PC-3 (cell line): ENCODE results near the gene PPP1R2. TPM values are rescaled to one million over a fixed set of nuclear protein-coding genes. Genes with fewer than 3 reads are reported as not detected.

Source experiments
- ATAC-seq: fragments of 200-7000 bp; cut with Tn5 transposase; 2 replicates; pipeline ENCODE4 v1.9.1; 2020; ENCODE audit warnings: mild to moderate bottlenecking, moderate library complexity
- BruUV-seq: library from RNA; stranded (reverse); fragments of 400-500 nt; replicated peaks from 2 replicates; lab custom pipeline; 2021; lab: Mats Ljungman, UMichigan
- CTCF ChIA-PET: fragments of 300-600 bp; sonication (Branson Sonifier 250); formaldehyde crosslinking; loops from one replicate; lab custom pipeline; 2022; ENCODE audit warnings: antibody characterized with exemption; lab: Charles Lee
- POLR2A ChIA-PET: fragments of 300-600 bp; sonication (Branson Sonifier 250); formaldehyde crosslinking; loops from one replicate; lab custom pipeline; 2022; ENCODE audit warnings: antibody characterized with exemption; ENCODE audit not compliant: unreplicated experiment; lab: Charles Lee
- DNase-seq: peaks from one replicate; pipeline ENCODE4 v3.0.0-alpha.2; 2015
- H2AFZ ChIP-seq: fragments of 300-600 bp; sonication (generic); 2 replicates; pipeline ENCODE4 v1.6.0; 2016; ENCODE audit warnings: antibody characterized with exemption, low read length
- H3F3A ChIP-seq: fragments of 300-600 bp; sonication (generic); one replicate; pipeline ENCODE4 v1.6.0; 2017; ENCODE audit warnings: antibody characterized with exemption, low read length, control low read depth, mild to moderate bottlenecking; ENCODE audit not compliant: unreplicated experiment
- H3K27ac ChIP-seq: fragments of 300-600 bp; sonication (generic); 2 replicates; pipeline ENCODE4 v1.5.1; 2016; ENCODE audit warnings: mild to moderate bottlenecking, low read length
- H3K27me3 ChIP-seq: fragments of 300-600 bp; sonication (generic); 2 replicates; pipeline ENCODE4 v1.6.1; 2016; ENCODE audit warnings: low read length, mixed read lengths
- H3K36me3 ChIP-seq: fragments of 300-600 bp; sonication (generic); 2 replicates; pipeline ENCODE4 v1.6.1; 2016; ENCODE audit warnings: low read depth, mixed run types, low read length, mixed read lengths
- H3K4me1 ChIP-seq: fragments of 300-600 bp; sonication (generic); 2 replicates; pipeline ENCODE4 v1.5.1; 2016; ENCODE audit warnings: low read length; ENCODE audit not compliant: insufficient read depth
- H3K4me2 ChIP-seq: fragments of 300-600 bp; sonication (generic); 2 replicates; pipeline ENCODE4 v1.6.0; 2016; ENCODE audit warnings: low read length
- H3K4me3 ChIP-seq: fragments of 300-600 bp; sonication (generic); 2 replicates; pipeline ENCODE4 v1.5.1; 2016; ENCODE audit warnings: mild to moderate bottlenecking, low read length, mixed read lengths
- H3K79me2 ChIP-seq: fragments of 300-600 bp; sonication (generic); 2 replicates; pipeline ENCODE4 v1.6.1; 2017; ENCODE audit warnings: low read length, mixed read lengths
- H3K9ac ChIP-seq: fragments of 300-600 bp; sonication (generic); 2 replicates; pipeline ENCODE4 v1.6.0; 2016; ENCODE audit warnings: mild to moderate bottlenecking, low read length
- H3K9me2 ChIP-seq: fragments of 300-600 bp; sonication (generic); replicated peaks from 2 replicates; pipeline ENCODE4 v1.6.1; 2016; ENCODE audit warnings: mixed run types, low read length, mixed read lengths
- H3K9me3 ChIP-seq: fragments of 300-600 bp; sonication (generic); 2 replicates; pipeline ENCODE4 v1.6.1; 2016; ENCODE audit warnings: low read length, mixed read lengths
- H4K20me1 ChIP-seq: fragments of 300-600 bp; sonication (generic); 2 replicates; pipeline ENCODE4 v1.6.1; 2016; ENCODE audit warnings: low read length, mixed read lengths
- EZH2 ChIP-seq: fragments of 300-600 bp; sonication (generic); IDR thresholded peaks from one replicate; pipeline ENCODE4 v1.6.1; 2017; ENCODE audit warnings: antibody characterized with exemption, mild to moderate bottlenecking, low read length; ENCODE audit not compliant: unreplicated experiment
- EZH2phosphoT487 ChIP-seq: fragments of 300-600 bp; sonication (generic); IDR thresholded peaks from 2 replicates; pipeline ENCODE4 v1.6.1; 2018; ENCODE audit warnings: mild to moderate bottlenecking, antibody characterized with exemption, low read length, borderline replicate concordance
- intact Hi-C: fragments of 100-400 bp; cut with micrococcal nuclease; formaldehyde crosslinking; loops from 2 replicates; pipeline ENCODE4 v1.9.0; 2023
- total RNA-seq: library from RNA; depleted of rRNA; stranded (reverse); fragments of >200 nt; gene quantifications from 2 replicates; pipeline ENCODE4 v1.2.3, GENCODE V29; 2014
- TF ChIP-seq, protein P1 (sequence below): fragments of 300-600 bp; sonication (generic); conservative IDR thresholded peaks from 2 replicates; pipeline ENCODE4 v1.5.1; 2017; ENCODE audit warnings: antibody characterized with exemption, low read depth, mild to moderate bottlenecking, low read length

PPP1R2 gene
- total RNA-seq, 1 experiment from 2014 or later: 132 TPM

GRCh38 chr3:195543500-195544229, 540 bp upstream of the PPP1R2 start:
- Histone ChIP-seq H3K4me1 (peaks cover 38% of the 10 kb centered on the region), H4K20me1 (peaks cover 18% of the 10 kb centered on the region), H3K27ac (no peak overlapping the region), H3K9ac (peak overlapping the region; percentile 89), H3K27me3 (no peaks in the 10 kb centered on the region), H3F3A (no peaks in the 10 kb centered on the region), H3K9me3 (no peaks in the 10 kb centered on the region), H3K4me3 (peak overlapping the region; percentile 79), H3K4me2 (peak overlapping the region; percentile 91), H3K36me3 (no peaks in the 10 kb centered on the region), H3K9me2 (no peaks in the 10 kb centered on the region), H2AFZ (peak overlapping the region; percentile 84), H3K79me2 (peaks cover 43% of the 10 kb centered on the region)
- BruUV-seq: no TSS peak
- POLR2A ChIA-PET: interaction anchor here (0.6 to 0.7 kb wide), 4 partner anchors 252 to 857 kb away, joined by 3 to 5 read pairs (median 3); no protein-coding TSS in a partner anchor
- intact Hi-C loops: loop anchor here (5.0 kb wide), 1 partner anchor 271 kb away; the partner anchor contains the start of gene XXYLT1
- ATAC-seq (peak; percentile 2; the same call in 1 of the 2 replicates), DNase-seq (no peak)
- TF ChIP-seq EZH2 (no peak), EZH2phosphoT487 (no peak)
- TF ChIP-seq, protein P1, sequence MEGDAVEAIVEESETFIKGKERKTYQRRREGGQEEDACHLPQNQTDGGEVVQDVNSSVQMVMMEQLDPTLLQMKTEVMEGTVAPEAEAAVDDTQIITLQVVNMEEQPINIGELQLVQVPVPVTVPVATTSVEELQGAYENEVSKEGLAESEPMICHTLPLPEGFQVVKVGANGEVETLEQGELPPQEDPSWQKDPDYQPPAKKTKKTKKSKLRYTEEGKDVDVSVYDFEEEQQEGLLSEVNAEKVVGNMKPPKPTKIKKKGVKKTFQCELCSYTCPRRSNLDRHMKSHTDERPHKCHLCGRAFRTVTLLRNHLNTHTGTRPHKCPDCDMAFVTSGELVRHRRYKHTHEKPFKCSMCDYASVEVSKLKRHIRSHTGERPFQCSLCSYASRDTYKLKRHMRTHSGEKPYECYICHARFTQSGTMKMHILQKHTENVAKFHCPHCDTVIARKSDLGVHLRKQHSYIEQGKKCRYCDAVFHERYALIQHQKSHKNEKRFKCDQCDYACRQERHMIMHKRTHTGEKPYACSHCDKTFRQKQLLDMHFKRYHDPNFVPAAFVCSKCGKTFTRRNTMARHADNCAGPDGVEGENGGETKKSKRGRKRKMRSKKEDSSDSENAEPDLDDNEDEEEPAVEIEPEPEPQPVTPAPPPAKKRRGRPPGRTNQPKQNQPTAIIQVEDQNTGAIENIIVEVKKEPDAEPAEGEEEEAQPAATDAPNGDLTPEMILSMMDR: no peak
- CTCF ChIA-PET: interaction anchor here (0.8 to 2.5 kb wide), 2 partner anchors 17 to 273 kb away, joined by 4 to 20 read pairs; partner anchors contain the start of gene XXYLT1

DNA sequence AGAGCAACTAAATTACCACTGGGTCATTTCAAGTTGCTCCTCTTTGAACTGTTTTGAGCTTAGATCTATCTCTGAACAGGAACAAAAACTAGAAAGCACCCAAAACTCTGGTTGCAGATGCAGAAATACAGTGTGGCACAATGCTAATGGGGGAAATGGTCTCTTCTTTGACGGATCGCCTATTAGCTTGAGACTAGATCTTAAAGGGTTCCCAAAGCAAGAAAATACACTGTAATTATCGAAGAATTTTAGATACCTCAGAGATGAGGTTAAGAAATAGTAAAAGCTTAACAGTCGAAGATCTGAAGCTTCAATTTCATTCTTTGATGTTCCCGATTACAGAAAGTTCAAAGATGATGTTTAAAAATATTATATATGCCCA, 818 bp downstream of the PPP1R2 start:
- Histone ChIP-seq H3K9me2 (no peaks in the 10 kb centered on the region), H2AFZ (peak overlapping the region; percentile 75), H3F3A (no peaks in the 10 kb centered on the region), H3K4me2 (peak overlapping the region; percentile 91), H3K9ac (peak overlapping the region; percentile 89), H3K27ac (no peak overlapping the region), H3K36me3 (no peaks in the 10 kb centered on the region), H3K9me3 (no peaks in the 10 kb centered on the region), H3K27me3 (no peaks in the 10 kb centered on the region), H3K79me2 (peaks cover 57% of the 10 kb centered on the region), H3K4me3 (peak overlapping the region; percentile 79), H3K4me1 (peaks cover 38% of the 10 kb centered on the region), H4K20me1 (peaks cover 18% of the 10 kb centered on the region)
- ChIA-PET POLR2A (interaction anchor here (0.6 kb wide), 1 partner anchor 78 kb away, joined by 3 read pairs; no protein-coding TSS in a partner anchor), CTCF (interaction anchor here (0.6 to 2.5 kb wide), 2 partner anchors 20 to 272 kb away, joined by 3 to 20 read pairs; partner anchors contain the start of gene XXYLT1)
- intact Hi-C loops: loop anchor here (5.0 kb wide), 1 partner anchor 270 kb away; the partner anchor contains the start of gene XXYLT1
- peak; percentile 15 for DNase-seq
- no peak for TF ChIP-seq EZH2
- no peak for TF ChIP-seq EZH2phosphoT487
- TF ChIP-seq, protein P1: no peak
- BruUV-seq: TSS peak; percentile 55
- no peak for ATAC-seq
